Mesothelial cell of epicardium (in vitro differentiated cells): ENCODE results near the gene CCDC178. TPM values are rescaled to one million over a fixed set of nuclear protein-coding genes. Genes with fewer than 3 reads are reported as not detected.
"Not testable (repeated sequence)": the region's sequence is repeated elsewhere in the genome, so short reads cannot be mapped to it uniquely, and the experiment has no call there.

ENCODE experiments used
- DNase-seq, 2 experiments: peaks; one replicate each; pipeline ENCODE4 v3.0.0; 2021; ENCODE audit warnings: low spot score in 2 of 2; ENCODE audit not compliant: unreplicated experiment in 2 of 2
- H3K27ac Mint-ChIP-seq: 2 replicates; pipeline ENCODE4 v1.8.0; 2021; ENCODE audit warnings: mixed read lengths
- H3K27me3 Mint-ChIP-seq: 2 replicates; pipeline ENCODE4 v1.8.0; 2021; ENCODE audit warnings: low read depth, mixed read lengths
- H3K36me3 Mint-ChIP-seq: 2 replicates; pipeline ENCODE4 v1.8.0; 2021; ENCODE audit warnings: mixed read lengths
- H3K4me1 Mint-ChIP-seq: 2 replicates; pipeline ENCODE4 v1.8.0; 2021; ENCODE audit warnings: mixed read lengths
- H3K4me3 Mint-ChIP-seq: 2 replicates; pipeline ENCODE4 v1.8.0; 2021; ENCODE audit warnings: mild to moderate bottlenecking, moderate library complexity, mixed read lengths
- H3K9me3 Mint-ChIP-seq: 2 replicates; pipeline ENCODE4 v1.8.0; 2021; ENCODE audit warnings: mixed read lengths
- CTCF ChIP-seq: fragments of 200-600 bp; sonication (generic); IDR thresholded peaks from one replicate; pipeline ENCODE4 v1.5.0; 2021; ENCODE audit warnings: antibody characterized with exemption; ENCODE audit not compliant: unreplicated experiment
- total RNA-seq: library from RNA; stranded (reverse); gene quantifications from 3 replicates; pipeline ENCODE4 v1.2.1, GENCODE V29; 2021

The CCDC178 gene
- total RNA-seq, 1 donor from 2014 or later: 3.1 TPM

- no peak for TF ChIP-seq CTCF
- no peak overlapping the region for H3K4me3 Mint-ChIP-seq
- no peaks in the 10 kb centered on the region for H3K27me3 Mint-ChIP-seq
- H3K36me3 Mint-ChIP-seq: no peaks in the 10 kb centered on the region
- no peak overlapping the region for H3K27ac Mint-ChIP-seq
- peaks cover 5% of the 10 kb centered on the region for H3K4me1 Mint-ChIP-seq
- DNase-seq: no peak
- peaks cover 7% of the 10 kb centered on the region for H3K9me3 Mint-ChIP-seq
Measured at GRCh38 chr18:33161131-33161530, 279.4 kb downstream of the CCDC178 start.

- Mint-ChIP-seq H3K4me1 (peaks cover 5% of the 10 kb centered on the region), H3K27ac (no peak overlapping the region), H3K4me3 (no peak overlapping the region), H3K9me3 (peaks cover 7% of the 10 kb centered on the region), H3K27me3 (no peaks in the 10 kb centered on the region), H3K36me3 (no peaks in the 10 kb centered on the region)
- TF ChIP-seq CTCF: no peak
- DNase-seq: no peak
Measured at GRCh38 chr18:33159151-33159550, 281.4 kb downstream of the CCDC178 start.

GRCh38 chr18:33157893-33158292 lies 282.6 kb downstream of the CCDC178 start:
- H3K4me3 Mint-ChIP-seq: no peak overlapping the region
- H3K9me3 Mint-ChIP-seq: peaks cover 5% of the 10 kb centered on the region
- peaks cover 5% of the 10 kb centered on the region for H3K4me1 Mint-ChIP-seq
- no peak for TF ChIP-seq CTCF
- H3K27ac Mint-ChIP-seq: no peak overlapping the region
- no peak for DNase-seq
- no peaks in the 10 kb centered on the region for H3K27me3 Mint-ChIP-seq
- H3K36me3 Mint-ChIP-seq: no peaks in the 10 kb centered on the region

- DNase-seq: no peak
- Mint-ChIP-seq H3K27ac (no peak overlapping the region), H3K4me3 (no peak overlapping the region), H3K36me3 (no peaks in the 10 kb centered on the region), H3K4me1 (peaks cover 5% of the 10 kb centered on the region), H3K27me3 (no peaks in the 10 kb centered on the region), H3K9me3 (no peaks in the 10 kb centered on the region)
- no peak for TF ChIP-seq CTCF
Measured at GRCh38 chr18:33156906-33157470, 283.5 kb downstream of the CCDC178 start.

GRCh38 chr18:33154049-33154448 lies 286.5 kb downstream of the CCDC178 start:
- no peak overlapping the region for H3K4me3 Mint-ChIP-seq
- no peaks in the 10 kb centered on the region for H3K27me3 Mint-ChIP-seq
- no peaks in the 10 kb centered on the region for H3K36me3 Mint-ChIP-seq
- H3K4me1 Mint-ChIP-seq: peaks cover 5% of the 10 kb centered on the region
- TF ChIP-seq CTCF: no peak
- no peak for DNase-seq
- no peak overlapping the region for H3K27ac Mint-ChIP-seq
- H3K9me3 Mint-ChIP-seq: peaks cover 15% of the 10 kb centered on the region

GRCh38 chr18:33152376-33152775 lies 288.1 kb downstream of the CCDC178 start:
- no peaks in the 10 kb centered on the region for H3K36me3 Mint-ChIP-seq
- peaks cover 16% of the 10 kb centered on the region for H3K9me3 Mint-ChIP-seq
- H3K4me1 Mint-ChIP-seq: peaks cover 3% of the 10 kb centered on the region
- H3K27me3 Mint-ChIP-seq: no peaks in the 10 kb centered on the region
- H3K27ac Mint-ChIP-seq: no peak overlapping the region
- DNase-seq: no peak
- TF ChIP-seq CTCF: no peak
- no peak overlapping the region for H3K4me3 Mint-ChIP-seq

GRCh38 chr18:33147811-33148210 lies 292.7 kb downstream of the CCDC178 start:
- not testable (repeated sequence) for H3K4me3 Mint-ChIP-seq, DNase-seq, H3K27ac Mint-ChIP-seq, H3K36me3 Mint-ChIP-seq, H3K4me1 Mint-ChIP-seq, H3K27me3 Mint-ChIP-seq
- H3K9me3 Mint-ChIP-seq: peaks cover 16% of the 10 kb centered on the region
